Ishikawa (cell line): Measurements from ENCODE around the gene RBM15.

ENCODE experiments used
- CEBPB ChIP-seq: IDR thresholded peaks from 2 replicates; pipeline ENCODE4 v1.6.1; 2012
- CREB1 ChIP-seq: IDR thresholded peaks from 2 replicates; pipeline ENCODE4 v1.6.1; 2012; ENCODE audit warnings: low read depth
- EGR1 ChIP-seq: IDR thresholded peaks from 2 replicates; pipeline ENCODE4 v1.6.1; 2012
- EP300 ChIP-seq: IDR thresholded peaks from 2 replicates; pipeline ENCODE4 v1.6.1; 2012; ENCODE audit warnings: borderline replicate concordance
- FOXM1 ChIP-seq: IDR thresholded peaks from 2 replicates; pipeline ENCODE4 v1.6.1; 2012; ENCODE audit warnings: low read depth, borderline replicate concordance
- RAD21 ChIP-seq: IDR thresholded peaks from 2 replicates; pipeline ENCODE4 v1.6.1; 2012; ENCODE audit warnings: low read depth
- REST ChIP-seq: IDR thresholded peaks from 2 replicates; pipeline ENCODE4 v1.6.1; 2012; ENCODE audit warnings: low read depth, mild to moderate bottlenecking
- TAF1 ChIP-seq: IDR thresholded peaks from 2 replicates; pipeline ENCODE4 v1.6.1; 2012; ENCODE audit warnings: low read depth, mild to moderate bottlenecking
- TEAD4 ChIP-seq: IDR thresholded peaks from 2 replicates; pipeline ENCODE4 v1.6.1; 2012
- YY1 ChIP-seq: IDR thresholded peaks from 2 replicates; pipeline ENCODE4 v1.6.1; 2012; ENCODE audit warnings: low read depth
- TF ChIP-seq, protein P1 (sequence below): IDR thresholded peaks from 2 replicates; pipeline ENCODE4 v1.6.1; 2012
- TF ChIP-seq, protein P2 (sequence below): IDR thresholded peaks from 2 replicates; pipeline ENCODE4 v1.6.1; 2012

- TF ChIP-seq YY1 (no peak), EP300 (no peak), TEAD4 (no peak), RAD21 (no peak), CREB1 (no peak), REST (no peak), FOXM1 (no peak), EGR1 (no peak), CEBPB (no peak), TAF1 (no peak)
- TF ChIP-seq, protein P1, sequence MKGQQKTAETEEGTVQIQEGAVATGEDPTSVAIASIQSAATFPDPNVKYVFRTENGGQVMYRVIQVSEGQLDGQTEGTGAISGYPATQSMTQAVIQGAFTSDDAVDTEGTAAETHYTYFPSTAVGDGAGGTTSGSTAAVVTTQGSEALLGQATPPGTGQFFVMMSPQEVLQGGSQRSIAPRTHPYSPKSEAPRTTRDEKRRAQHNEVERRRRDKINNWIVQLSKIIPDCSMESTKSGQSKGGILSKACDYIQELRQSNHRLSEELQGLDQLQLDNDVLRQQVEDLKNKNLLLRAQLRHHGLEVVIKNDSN: no peak
- TF ChIP-seq, protein P2, sequence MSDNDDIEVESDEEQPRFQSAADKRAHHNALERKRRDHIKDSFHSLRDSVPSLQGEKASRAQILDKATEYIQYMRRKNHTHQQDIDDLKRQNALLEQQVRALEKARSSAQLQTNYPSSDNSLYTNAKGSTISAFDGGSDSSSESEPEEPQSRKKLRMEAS: no peak
Observed at GRCh38 chr1:110355321-110355720, 16.1 kb downstream of the RBM15 start.
